DOHH2 (cell line): ENCODE results near the gene GNG4.

ENCODE experiments used
- H3F3A ChIP-seq: fragments of 200-600 bp; sonication (generic), shearing (Covaris generic); 2 replicates; pipeline ENCODE4 v1.6.0; 2016; ENCODE audit warnings: antibody characterized with exemption, mild to moderate bottlenecking; ENCODE audit not compliant: control insufficient read depth, insufficient read depth
- H3K27ac ChIP-seq: fragments of 200-600 bp; sonication (generic); 2 replicates; pipeline ENCODE4 v1.5.1; 2014; ENCODE audit warnings: low read depth, mild to moderate bottlenecking, low read length, moderate library complexity
- H3K27me3 ChIP-seq: fragments of 200-600 bp; sonication (generic); 2 replicates; pipeline ENCODE4 v1.6.1; 2014; ENCODE audit warnings: mild to moderate bottlenecking, low read length, mixed read lengths; ENCODE audit not compliant: control insufficient read depth
- H3K36me3 ChIP-seq: fragments of 200-600 bp; sonication (generic); 2 replicates; pipeline ENCODE4 v1.6.1; 2014; ENCODE audit warnings: mild to moderate bottlenecking, low read length, moderate library complexity, mixed read lengths; ENCODE audit not compliant: control insufficient read depth
- H3K4me1 ChIP-seq: fragments of 200-600 bp; sonication (generic); 2 replicates; pipeline ENCODE4 v1.6.1; 2014; ENCODE audit warnings: mild to moderate bottlenecking, low read length, mixed read lengths; ENCODE audit not compliant: control insufficient read depth
- H3K4me2 ChIP-seq: fragments of 200-600 bp; sonication (generic); 2 replicates; pipeline ENCODE4 v1.6.0; 2014; ENCODE audit warnings: mild to moderate bottlenecking, low read length, moderate library complexity
- H3K4me3 ChIP-seq: fragments of 200-600 bp; sonication (generic); 2 replicates; pipeline ENCODE4 v1.5.1; 2014; ENCODE audit warnings: mild to moderate bottlenecking, low read length, mixed read lengths
- H3K79me2 ChIP-seq: fragments of 200-600 bp; sonication (generic); 2 replicates; pipeline ENCODE4 v1.6.1; 2014; ENCODE audit warnings: mild to moderate bottlenecking, low read length, mixed read lengths; ENCODE audit not compliant: control insufficient read depth
- H3K9me2 ChIP-seq: fragments of 200-600 bp; sonication (generic); replicated peaks from 2 replicates; pipeline ENCODE4 v1.6.1; 2014; ENCODE audit warnings: mild to moderate bottlenecking, low read length, mixed read lengths; ENCODE audit not compliant: control insufficient read depth
- H3K9me3 ChIP-seq: fragments of 200-600 bp; sonication (generic); 2 replicates; pipeline ENCODE4 v1.6.1; 2014; ENCODE audit warnings: antibody characterized with exemption, low read length, mixed read lengths; ENCODE audit not compliant: control insufficient read depth, insufficient read depth
- H4K20me1 ChIP-seq: fragments of 200-600 bp; sonication (generic); 2 replicates; pipeline ENCODE4 v1.6.0; 2014; ENCODE audit warnings: low read depth, mild to moderate bottlenecking, antibody characterized with exemption, low read length, moderate library complexity; ENCODE audit not compliant: control insufficient read depth, insufficient read depth
- EZH2phosphoT487 ChIP-seq: fragments of 200-600 bp; sonication (generic); IDR thresholded peaks from 2 replicates; pipeline ENCODE4 v1.6.1; 2017; ENCODE audit warnings: borderline replicate concordance, mild to moderate bottlenecking, antibody characterized with exemption, low read length, moderate library complexity, mixed read lengths
- TF ChIP-seq, protein P1 (sequence below): fragments of 200-600 bp; sonication (generic); IDR thresholded peaks from one replicate; pipeline ENCODE4 v1.5.1; 2014; ENCODE audit warnings: antibody characterized with exemption, mild to moderate bottlenecking, low read depth, low read length; ENCODE audit not compliant: poor library complexity, severe bottlenecking

GNG4 gene

GRCh38 chr1:235504122-235504493 is 145.5 kb downstream of the GNG4 start, which contains the start of gene B3GALNT2:
Gene B3GALNT2, minus strand, starts transcription at chr1:235504452. Its CDS starts 200 bp downstream, at chr1:235504252.
- H3F3A ChIP-seq, result peaks cover 9% of the 10 kb centered on the region
- H3K4me2 ChIP-seq, result peak within 1 kb of the TSS; percentile 100
- peak within 1 kb of the TSS; percentile 82 for H3K27ac ChIP-seq
- no peaks in the 10 kb centered on the region for H3K27me3 ChIP-seq
- H3K9me2 ChIP-seq, result no peaks in the 10 kb centered on the region
- peak within 1 kb of the TSS; percentile 93 for H3K4me3 ChIP-seq
- H3K36me3 ChIP-seq, result 0 out of 2 replicates have a peak, but pooled peaks cover 3% of the 10 kb centered on the region
- TF ChIP-seq, protein P1, sequence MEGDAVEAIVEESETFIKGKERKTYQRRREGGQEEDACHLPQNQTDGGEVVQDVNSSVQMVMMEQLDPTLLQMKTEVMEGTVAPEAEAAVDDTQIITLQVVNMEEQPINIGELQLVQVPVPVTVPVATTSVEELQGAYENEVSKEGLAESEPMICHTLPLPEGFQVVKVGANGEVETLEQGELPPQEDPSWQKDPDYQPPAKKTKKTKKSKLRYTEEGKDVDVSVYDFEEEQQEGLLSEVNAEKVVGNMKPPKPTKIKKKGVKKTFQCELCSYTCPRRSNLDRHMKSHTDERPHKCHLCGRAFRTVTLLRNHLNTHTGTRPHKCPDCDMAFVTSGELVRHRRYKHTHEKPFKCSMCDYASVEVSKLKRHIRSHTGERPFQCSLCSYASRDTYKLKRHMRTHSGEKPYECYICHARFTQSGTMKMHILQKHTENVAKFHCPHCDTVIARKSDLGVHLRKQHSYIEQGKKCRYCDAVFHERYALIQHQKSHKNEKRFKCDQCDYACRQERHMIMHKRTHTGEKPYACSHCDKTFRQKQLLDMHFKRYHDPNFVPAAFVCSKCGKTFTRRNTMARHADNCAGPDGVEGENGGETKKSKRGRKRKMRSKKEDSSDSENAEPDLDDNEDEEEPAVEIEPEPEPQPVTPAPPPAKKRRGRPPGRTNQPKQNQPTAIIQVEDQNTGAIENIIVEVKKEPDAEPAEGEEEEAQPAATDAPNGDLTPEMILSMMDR, result no peak
- no peak for TF ChIP-seq EZH2phosphoT487
- H3K9me3 ChIP-seq, result no peaks in the 10 kb centered on the region
- H3K79me2 ChIP-seq, result peaks cover 48% of the 10 kb centered on the region
- peaks cover 4% of the 10 kb centered on the region for H4K20me1 ChIP-seq
- peaks cover 22% of the 10 kb centered on the region for H3K4me1 ChIP-seq

GRCh38 chr1:235503403-235504121 is 146.0 kb downstream of the GNG4 start:
- H3K9me3 ChIP-seq, result no peaks in the 10 kb centered on the region
- no peaks in the 10 kb centered on the region for H3K27me3 ChIP-seq
- peaks cover 9% of the 10 kb centered on the region for H3F3A ChIP-seq
- peaks cover 22% of the 10 kb centered on the region for H3K4me1 ChIP-seq
- peak overlapping the region; percentile 93 for H3K4me3 ChIP-seq
- TF ChIP-seq EZH2phosphoT487, result no peak
- TF ChIP-seq, protein P1, result no peak
- no peaks in the 10 kb centered on the region for H3K9me2 ChIP-seq
- peak overlapping the region; percentile 17; the same call in 1 of the 2 replicates for H3K27ac ChIP-seq
- H3K4me2 ChIP-seq, result peak overlapping the region; percentile 100
- H3K79me2 ChIP-seq, result peaks cover 53% of the 10 kb centered on the region
- peaks cover 4% of the 10 kb centered on the region for H4K20me1 ChIP-seq
- H3K36me3 ChIP-seq, result 0 out of 2 replicates have a peak, but pooled peaks cover 3% of the 10 kb centered on the region

GRCh38 chr1:235502601-235503402 is 146.8 kb downstream of the GNG4 start:
- Histone ChIP-seq H3K27me3 (no peaks in the 10 kb centered on the region), H3K4me3 (peak overlapping the region; percentile 93), H3K4me2 (peak overlapping the region; percentile 100), H3F3A (peaks cover 9% of the 10 kb centered on the region), H3K36me3 (0 out of 2 replicates have a peak, but pooled peaks cover 3% of the 10 kb centered on the region), H3K79me2 (peaks cover 61% of the 10 kb centered on the region), H4K20me1 (peaks cover 4% of the 10 kb centered on the region), H3K4me1 (peaks cover 22% of the 10 kb centered on the region), H3K9me3 (no peaks in the 10 kb centered on the region), H3K27ac (no peak overlapping the region), H3K9me2 (no peaks in the 10 kb centered on the region)
- TF ChIP-seq EZH2phosphoT487, result no peak
- TF ChIP-seq, protein P1, result no peak
